Stimulated activated CD8-positive, alpha-beta memory T cell treated with anti-CD3 and anti-CD28 coated beads, Interleukin-12 subunit alpha, Interleukin-12 subunit beta, amount 100 ng/mL, for 24 hours (primary cell): Measurements from ENCODE around the gene PRKG1.
"Not testable (repeated sequence)": the region's sequence is repeated elsewhere in the genome, so short reads cannot be mapped to it uniquely, and the experiment has no call there.

ENCODE experiments used
- DNase-seq: peaks from one replicate; pipeline ENCODE4 v3.0.0-alpha.2; 2020; ENCODE audit errors: extremely low read depth

PRKG1 gene

GRCh38 chr10:51321300-51321699 is 247.0 kb downstream of the PRKG1 start:
- DNase-seq: no peak

DNA sequence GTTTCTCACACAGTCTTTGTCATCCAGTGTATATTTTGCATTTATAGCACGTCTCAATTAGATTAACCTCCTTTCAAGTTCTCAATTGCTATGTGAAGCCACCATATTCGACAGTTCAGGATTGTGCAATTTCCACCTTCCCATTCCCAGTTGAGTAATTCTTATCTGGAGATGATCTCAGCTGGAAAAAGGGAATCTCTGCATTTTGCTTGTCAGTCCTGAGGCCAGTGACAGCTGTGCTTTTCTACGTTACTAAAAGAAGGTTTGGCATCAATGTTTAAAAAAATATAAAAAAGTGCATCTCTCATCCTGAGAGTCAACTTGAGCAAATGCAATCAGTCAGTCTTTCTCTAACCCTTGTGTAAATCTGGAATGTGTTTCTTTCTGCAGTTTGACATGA is 247.7 kb downstream of the PRKG1 start:
- no peak for DNase-seq

DNA sequence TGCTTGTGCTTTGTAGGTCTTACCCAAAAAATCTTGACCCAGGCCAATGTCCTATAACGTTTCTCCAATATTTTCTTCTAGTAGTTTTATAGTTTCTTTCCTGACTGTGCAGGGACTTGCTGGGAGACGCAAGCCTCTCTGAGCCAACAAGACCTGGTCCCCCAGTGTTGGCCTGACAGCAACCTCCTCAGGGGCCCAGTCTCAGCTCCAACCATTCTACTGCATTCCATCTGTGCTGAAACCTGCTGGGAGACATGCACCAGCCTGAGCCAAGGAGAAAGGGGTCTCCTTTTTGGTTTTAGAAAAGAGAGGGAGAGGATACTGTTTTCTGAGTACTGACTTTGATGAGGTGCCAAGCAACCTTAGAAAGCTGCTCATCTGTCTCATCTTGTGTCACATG is 251.4 kb downstream of the PRKG1 start:
- no peak for DNase-seq

GRCh38 chr10:51326174-51326573 is 251.9 kb downstream of the PRKG1 start:
- no peak for DNase-seq

DNA sequence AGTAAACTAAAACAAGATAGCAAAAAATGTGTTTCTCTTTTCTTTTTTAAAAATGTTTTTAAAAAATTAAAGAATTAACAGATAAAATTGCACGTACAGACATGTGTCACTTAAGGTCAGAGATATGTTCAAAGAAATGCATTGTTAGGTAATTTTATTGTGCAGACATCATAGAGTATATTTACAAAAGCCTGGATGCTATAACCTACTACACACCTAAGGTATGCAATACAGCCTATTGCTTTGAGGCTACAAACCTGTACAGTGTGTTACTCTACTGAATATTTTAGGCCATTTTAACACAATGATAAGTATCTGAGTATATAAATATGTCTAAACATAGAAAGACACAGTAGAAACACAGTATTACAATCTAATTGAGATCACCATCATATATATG is 253.1 kb downstream of the PRKG1 start:
- no peak for DNase-seq

DNA sequence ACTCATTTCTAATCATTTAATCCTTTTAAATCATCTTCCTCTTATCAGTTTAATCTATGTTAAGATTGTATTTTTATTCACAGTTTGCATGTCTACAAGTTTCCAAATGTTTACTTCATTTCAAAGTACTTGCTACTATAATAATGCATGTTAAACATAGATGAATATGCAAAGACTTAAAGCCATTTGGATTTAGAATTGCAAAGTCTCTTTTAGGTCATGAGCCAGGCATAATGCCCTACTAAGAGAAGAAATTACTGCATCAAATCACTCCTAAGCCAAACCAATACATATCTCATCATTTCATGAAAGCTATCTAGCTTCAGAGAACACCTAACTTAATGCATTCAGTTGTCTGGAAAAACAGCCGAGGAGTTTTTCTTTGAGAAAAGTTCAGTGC is 266.1 kb downstream of the PRKG1 start:
- DNase-seq: no peak

DNA sequence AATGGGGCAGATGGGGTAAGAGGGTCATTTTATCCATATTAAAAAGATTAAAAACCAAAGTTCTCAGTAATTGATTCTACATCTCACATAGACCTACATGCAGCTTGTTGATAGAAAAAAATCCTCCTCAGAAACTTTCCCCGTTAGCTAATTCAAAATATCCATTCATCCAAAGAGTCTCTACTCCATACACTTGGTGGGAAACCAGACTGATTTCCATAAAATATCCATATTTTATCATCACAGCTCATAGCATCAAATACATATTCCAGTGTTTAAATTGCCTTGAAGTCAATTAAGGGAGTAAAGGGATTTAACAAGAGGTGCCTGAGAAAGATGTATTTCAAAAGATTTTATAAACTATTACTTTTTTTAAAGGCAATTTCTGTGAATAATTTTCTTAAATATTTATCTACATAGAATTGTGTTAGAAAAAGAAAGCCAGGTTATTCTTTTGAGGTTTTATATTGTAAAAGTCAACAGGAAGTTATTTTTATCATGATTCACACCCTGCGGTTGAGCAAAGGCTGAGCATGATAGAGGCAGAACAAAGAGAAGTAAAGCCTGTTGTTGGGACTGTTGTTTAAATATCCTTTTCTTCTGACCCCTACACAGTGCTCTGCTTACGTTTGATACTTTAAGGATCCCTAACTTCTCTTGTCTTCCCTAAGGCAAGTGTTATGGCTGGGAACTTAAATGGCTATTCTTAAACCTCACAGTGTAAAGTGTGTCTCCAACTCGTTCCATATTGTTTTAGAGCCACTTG is 266.7 kb downstream of the PRKG1 start:
- DNase-seq: no peak

GRCh38 chr10:51341745-51342144 is 267.5 kb downstream of the PRKG1 start:
- not testable (repeated sequence) for DNase-seq

GRCh38 chr10:51342381-51342780 is 268.1 kb downstream of the PRKG1 start:
- no peak for DNase-seq

DNA sequence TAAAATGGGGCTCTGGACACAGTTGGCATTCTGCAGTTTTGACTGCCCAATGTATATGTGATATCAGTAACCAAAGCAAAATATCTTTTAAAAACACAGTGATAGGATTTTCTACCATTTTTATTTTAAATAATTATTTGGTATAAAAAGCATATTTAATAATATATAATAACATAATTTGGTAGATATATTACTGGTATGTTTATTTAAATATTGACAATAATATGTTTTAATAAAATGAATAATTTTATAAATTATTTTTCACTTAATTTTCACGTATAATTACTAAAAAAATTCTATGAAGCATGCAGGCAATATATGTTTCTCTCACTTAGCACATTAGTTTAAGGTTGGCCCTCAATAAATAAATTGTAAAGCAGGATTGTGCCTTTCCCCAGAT is 269.1 kb downstream of the PRKG1 start:
- no peak for DNase-seq

DNA sequence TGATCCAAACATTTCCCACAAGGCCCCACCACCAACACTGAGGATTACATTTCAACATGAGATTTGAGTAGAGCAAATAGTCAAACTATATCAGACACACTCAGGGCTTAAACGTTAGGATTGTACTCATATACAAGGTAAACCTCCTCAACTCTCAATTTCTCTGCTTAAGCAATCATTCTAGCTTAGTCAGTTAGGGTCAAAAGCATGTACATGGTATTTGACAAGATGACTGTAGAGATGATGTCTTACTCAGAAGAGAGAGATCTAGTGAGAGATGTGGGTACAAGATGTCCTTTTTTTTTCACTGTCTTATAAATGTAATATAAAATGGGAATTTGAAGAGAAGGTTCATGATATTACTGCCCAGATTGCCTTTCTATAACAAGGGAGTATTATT is 270.1 kb downstream of the PRKG1 start:
- DNase-seq: no peak

- no peak for DNase-seq
Measured at GRCh38 chr10:51348622-51349021, 274.3 kb downstream of the PRKG1 start.

- DNase-seq: no peak
Measured at GRCh38 chr10:51357170-51357569, 282.9 kb downstream of the PRKG1 start.

DNA sequence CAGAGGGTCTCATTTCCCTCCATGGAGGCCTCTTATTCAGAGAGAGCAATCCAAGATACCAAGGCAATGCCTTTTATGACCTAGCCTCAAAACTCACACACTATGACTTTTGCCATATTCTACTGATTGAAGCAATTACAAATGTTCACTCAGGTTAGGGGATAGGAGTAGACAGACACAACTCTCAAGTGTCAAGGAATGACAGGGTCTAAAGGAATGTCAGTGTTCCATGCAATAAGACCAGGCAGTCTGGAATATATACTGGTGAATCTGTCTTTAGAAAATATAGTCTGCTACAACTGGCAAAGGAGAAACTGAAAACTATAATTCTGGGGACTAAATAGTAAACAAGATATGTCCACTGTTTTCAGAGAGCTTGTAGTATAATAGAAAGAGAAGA is 283.9 kb downstream of the PRKG1 start:
- DNase-seq: no peak

- no peak for DNase-seq
Measured at GRCh38 chr10:51363415-51363814, 289.1 kb downstream of the PRKG1 start.

- no peak for DNase-seq
Measured at GRCh38 chr10:51364674-51365073, 290.4 kb downstream of the PRKG1 start.

DNA sequence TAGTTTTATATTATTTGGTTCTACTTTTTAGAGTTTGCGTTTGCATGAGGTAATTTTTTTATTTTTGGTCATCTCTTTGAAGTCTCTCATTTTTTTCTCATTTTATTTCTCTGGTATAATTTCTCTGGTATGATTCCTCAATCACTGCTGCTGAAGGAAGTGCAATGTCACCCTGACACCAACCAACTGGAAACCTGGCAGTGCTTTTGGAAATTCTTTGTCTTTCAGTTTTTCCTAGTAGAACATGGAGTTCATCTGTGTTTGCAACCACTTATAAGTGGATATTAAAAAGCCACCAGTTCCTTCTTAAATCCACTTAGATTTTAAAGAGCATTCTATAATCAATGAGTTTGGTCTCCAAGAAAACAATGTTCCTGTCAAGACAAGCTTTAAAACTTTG is 291.8 kb downstream of the PRKG1 start:
- no peak for DNase-seq

- no peak for DNase-seq
Measured at GRCh38 chr10:51367127-51367526, 292.8 kb downstream of the PRKG1 start.

GRCh38 chr10:51367694-51368093 is 293.4 kb downstream of the PRKG1 start:
- DNase-seq: no peak

DNA sequence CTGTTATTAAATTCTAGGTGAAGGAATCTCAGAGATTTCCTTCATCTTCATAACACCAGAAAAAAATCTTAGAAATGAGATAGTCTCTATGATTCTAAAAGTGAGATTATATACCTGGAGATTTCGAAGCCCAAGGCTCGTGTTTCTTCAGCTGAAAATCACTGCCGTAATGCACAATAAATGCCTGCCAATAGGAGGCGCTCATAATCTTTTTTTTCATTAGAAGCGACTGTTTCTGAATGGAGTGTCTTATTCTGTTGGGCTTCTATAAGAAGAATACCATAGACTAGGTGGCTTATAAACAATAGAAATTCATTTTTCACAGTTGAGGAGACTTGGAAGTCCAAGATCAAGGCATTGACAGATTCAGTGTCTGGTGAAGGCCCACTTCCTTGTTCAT is 294.7 kb downstream of the PRKG1 start:
- DNase-seq: no peak

DNA sequence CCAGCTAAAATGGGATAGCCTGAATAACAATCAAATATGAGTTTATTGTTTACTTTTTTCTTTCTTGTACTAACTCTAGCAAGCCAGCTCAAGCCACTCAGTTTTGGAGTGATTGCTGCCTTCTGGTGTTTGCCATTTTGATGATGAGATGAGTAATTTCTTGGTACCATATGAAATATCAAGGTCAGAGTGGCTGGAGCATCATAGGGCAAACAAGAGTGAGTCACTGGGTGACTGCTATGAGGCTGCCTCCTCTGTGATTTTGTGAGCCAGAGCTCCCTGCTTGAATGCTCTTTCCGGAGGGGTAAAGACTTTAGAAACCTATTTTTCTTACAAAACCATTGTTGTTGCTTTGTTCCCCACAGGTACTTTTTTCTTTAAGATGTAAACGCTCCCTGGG is 295.6 kb downstream of the PRKG1 start:
- no peak for DNase-seq

- no peak for DNase-seq
Measured at GRCh38 chr10:51371743-51372142, 297.5 kb downstream of the PRKG1 start.

GRCh38 chr10:51375790-51376189 is 301.5 kb downstream of the PRKG1 start:
- DNase-seq: no peak
